ENCODE data around the gene GPC5. TPM values are rescaled to one million over a fixed set of nuclear protein-coding genes. Genes with fewer than 3 reads are reported as not detected.
"Not testable (repeated sequence)": the region's sequence is repeated elsewhere in the genome, so short reads cannot be mapped to it uniquely, and the experiment has no call there.

GPC5 gene
- total and polyA plus RNA-seq, 7 experiments from 2014 or later: 0.10 to 0.38 TPM; not detected in 5

DNA sequence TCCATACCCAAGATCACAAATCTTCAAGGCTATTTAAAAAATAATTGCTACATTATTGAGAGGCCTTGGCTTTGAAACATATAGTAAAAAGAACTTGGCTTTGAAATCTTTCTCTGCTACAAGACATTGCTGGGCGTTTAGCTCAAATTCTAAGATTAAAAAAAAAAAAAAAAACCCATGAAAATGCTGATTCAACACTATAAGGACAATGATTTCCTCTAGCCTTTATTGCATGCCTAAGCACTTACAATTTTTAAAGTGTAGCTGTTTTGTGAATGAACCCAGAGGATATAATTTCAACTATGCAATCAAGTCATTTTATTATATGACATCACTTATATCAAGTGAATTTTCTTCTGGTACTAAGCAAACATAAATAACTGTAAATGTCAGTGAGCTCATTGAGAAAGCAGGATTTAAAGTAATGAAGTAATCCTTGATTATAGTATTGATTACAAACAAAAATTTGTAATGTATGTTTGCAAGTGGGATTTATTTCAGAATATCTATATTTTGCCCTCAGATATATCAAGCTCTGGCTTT, 1488.2 kb downstream of the GPC5 start:
- no peak overlapping the region for H3K27ac ChIP-seq (ENCODE audit: low read depth, low read length)
- peaks cover 0 to 7% (median 0%) of the 10 kb centered on the region in 11 donors for H3K9me3 Mint-ChIP-seq

GRCh38 chr13:92894447-92894846, 1496.0 kb downstream of the GPC5 start:
- Mint-ChIP-seq H3K4me3 (no peak overlapping the region), H3K27ac (no peak overlapping the region), H3K9me3 (peaks cover 0 to 18% (median 5%) of the 10 kb centered on the region in 11 donors), H3K4me1 (no peaks in the 10 kb centered on the region), H3K27me3 (no peaks in the 10 kb centered on the region), H3K36me3 (no peaks in the 10 kb centered on the region)
- intact Hi-C loops (cut with micrococcal nuclease): no loop called here
- DNase-seq (no peak), ATAC-seq (no peak)
- Histone ChIP-seq H3K27me3 (ENCODE audit: control insufficient read depth in 2 of 2, insufficient read depth in 2 of 2, low read length in 2 of 2) (no peaks in the 10 kb centered on the region), H3K4me3 (ENCODE audit: low read length) (no peak overlapping the region), H3K4me1 (ENCODE audit: control insufficient read depth in 2 of 2, insufficient read depth in 2 of 2, low read length in 2 of 2) (no peaks in the 10 kb centered on the region), H3K27ac (ENCODE audit: low read depth, low read length) (no peak overlapping the region), H3K36me3 (ENCODE audit: control insufficient read depth in 2 of 3, insufficient read depth in 3 of 3, low read length in 3 of 3) (no peaks in the 10 kb centered on the region), H3K9me3 (ENCODE audit: control insufficient read depth in 2 of 3, low read length in 3 of 3) (no peaks in the 10 kb centered on the region)
- ChIA-PET CTCF (no interaction called here), POLR2A (no interaction called here)

More for the DNA sequence above, 1488.2 kb downstream of the GPC5 start:
- no peak overlapping the region for H3K27ac Mint-ChIP-seq
- no peaks in the 10 kb centered on the region for H3K27me3 Mint-ChIP-seq
- H3K27me3 ChIP-seq (ENCODE audit: control insufficient read depth in 2 of 2, insufficient read depth in 2 of 2, low read length in 2 of 2): no peaks in the 10 kb centered on the region
- no peak overlapping the region for H3K4me3 Mint-ChIP-seq
- POLR2A ChIA-PET: no interaction called here
- peaks cover 0 to 4% (median 0%) of the 10 kb centered on the region in 5 donors for H3K36me3 Mint-ChIP-seq
- no peaks in the 10 kb centered on the region for H3K4me1 ChIP-seq (ENCODE audit: control insufficient read depth in 2 of 2, insufficient read depth in 2 of 2, low read length in 2 of 2)
- no peak for DNase-seq
- no peaks in the 10 kb centered on the region for H3K9me3 ChIP-seq (ENCODE audit: control insufficient read depth in 2 of 3, low read length in 3 of 3)
- H3K36me3 ChIP-seq (ENCODE audit: control insufficient read depth in 2 of 3, insufficient read depth in 3 of 3, low read length in 3 of 3): no peaks in the 10 kb centered on the region
- no peak for ATAC-seq
- no peaks in the 10 kb centered on the region for H3K4me1 Mint-ChIP-seq
- CTCF ChIA-PET: no interaction called here
- intact Hi-C loops (cut with micrococcal nuclease): no loop called here
- no peak overlapping the region for H3K4me3 ChIP-seq (ENCODE audit: low read length)

DNA sequence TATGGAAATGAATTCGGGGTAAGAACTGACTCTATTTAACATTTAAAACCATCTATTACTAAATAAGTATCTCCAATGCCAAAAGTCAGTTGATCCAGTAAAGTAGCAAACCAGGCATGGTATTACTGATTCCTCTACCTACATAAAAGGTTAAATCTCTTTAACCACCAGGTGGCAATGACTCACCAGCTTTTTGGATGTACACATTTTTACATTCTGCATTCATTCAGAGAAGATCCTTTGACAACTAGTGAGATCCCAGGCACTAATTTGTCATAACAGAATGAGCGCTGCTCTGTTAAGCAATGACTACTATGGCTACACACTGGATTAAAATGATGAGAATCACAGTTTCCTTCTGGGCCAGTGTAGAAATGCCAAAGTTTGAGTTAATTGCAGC, 1498.4 kb downstream of the GPC5 start:
- no peak for DNase-seq
- intact Hi-C loops (cut with micrococcal nuclease): loop anchor here in 1 of 2 donors (2.0 kb wide), 1 partner anchor 1466 kb away; no protein-coding TSS in a partner anchor
- H3K36me3 Mint-ChIP-seq: no peaks in the 10 kb centered on the region
- no peak overlapping the region for H3K4me3 ChIP-seq (ENCODE audit: low read length)
- no peaks in the 10 kb centered on the region for H3K36me3 ChIP-seq (ENCODE audit: control insufficient read depth in 2 of 3, insufficient read depth in 3 of 3, low read length in 3 of 3)
- ChIA-PET CTCF (no interaction called here), POLR2A (no interaction called here)
- peaks cover 0 to 18% (median 5%) of the 10 kb centered on the region in 11 donors for H3K9me3 Mint-ChIP-seq
- no peak overlapping the region for H3K27ac Mint-ChIP-seq
- H3K4me3 Mint-ChIP-seq: no peak overlapping the region
- H3K4me1 ChIP-seq (ENCODE audit: control insufficient read depth in 2 of 2, insufficient read depth in 2 of 2, low read length in 2 of 2): no peaks in the 10 kb centered on the region
- H3K27me3 Mint-ChIP-seq: no peaks in the 10 kb centered on the region
- ATAC-seq: no peak
- H3K9me3 ChIP-seq (ENCODE audit: control insufficient read depth in 2 of 3, low read length in 3 of 3): no peaks in the 10 kb centered on the region
- no peaks in the 10 kb centered on the region for H3K4me1 Mint-ChIP-seq
- H3K27ac ChIP-seq (ENCODE audit: low read depth, low read length): no peak overlapping the region
- no peaks in the 10 kb centered on the region for H3K27me3 ChIP-seq (ENCODE audit: control insufficient read depth in 2 of 2, insufficient read depth in 2 of 2, low read length in 2 of 2)

DNA sequence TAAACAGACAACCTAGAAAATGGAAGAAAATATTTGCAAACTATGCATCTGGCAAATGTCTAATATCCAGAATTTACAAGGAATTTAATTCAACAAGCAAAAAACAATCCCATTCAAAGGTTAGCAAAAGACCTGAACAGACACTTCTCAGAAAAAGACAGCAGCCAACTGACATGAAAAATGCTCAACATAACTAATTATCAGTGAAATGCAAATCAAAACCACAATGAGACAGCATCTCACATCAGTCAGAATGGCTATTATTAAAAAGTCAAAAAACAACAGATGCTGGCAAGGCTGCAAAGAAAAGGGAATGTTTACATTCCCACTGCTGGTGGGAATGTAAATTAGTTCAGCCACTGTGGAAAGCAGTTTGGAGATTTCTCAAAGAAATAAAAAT, 1500.5 kb downstream of the GPC5 start:
- CTCF ChIA-PET; DNase-seq; intact Hi-C loops (cut with micrococcal nuclease); H3K4me1 ChIP-seq (ENCODE audit: control insufficient read depth in 2 of 2, insufficient read depth in 2 of 2, low read length in 2 of 2); H3K4me3 ChIP-seq (ENCODE audit: low read length); H3K27me3 Mint-ChIP-seq; H3K4me1 Mint-ChIP-seq; H3K27ac ChIP-seq (ENCODE audit: low read depth, low read length); H3K36me3 ChIP-seq (ENCODE audit: control insufficient read depth in 2 of 3, insufficient read depth in 3 of 3, low read length in 3 of 3); POLR2A ChIA-PET; H3K27me3 ChIP-seq (ENCODE audit: control insufficient read depth in 2 of 2, insufficient read depth in 2 of 2, low read length in 2 of 2); H3K9me3 ChIP-seq (ENCODE audit: control insufficient read depth in 2 of 3, low read length in 3 of 3); H3K36me3 Mint-ChIP-seq; ATAC-seq; H3K4me3 Mint-ChIP-seq; H3K27ac Mint-ChIP-seq: not testable (repeated sequence)
- H3K9me3 Mint-ChIP-seq: peaks cover 0 to 18% (median 5%) of the 10 kb centered on the region in 11 donors

DNA sequence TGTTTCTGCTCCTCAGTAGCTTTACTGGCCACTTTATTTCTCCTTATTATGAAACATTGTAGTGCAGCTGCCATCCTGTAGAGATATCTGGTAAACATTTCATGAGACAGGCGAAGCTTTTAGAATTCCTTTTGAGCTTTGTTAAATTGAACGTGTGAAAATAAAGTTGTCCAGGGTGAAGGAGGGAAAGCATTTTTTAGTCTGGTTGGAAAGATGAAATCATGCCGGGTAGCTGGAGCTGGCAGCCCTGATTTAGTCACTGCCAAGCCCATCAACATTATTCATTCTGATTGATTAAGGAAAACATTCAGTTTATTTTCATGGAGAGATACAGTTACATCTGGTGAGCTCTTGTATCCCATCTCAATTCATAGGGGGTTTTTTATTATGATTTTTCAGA, 1502.0 kb downstream of the GPC5 start:
- ChIA-PET POLR2A (no interaction called here), CTCF (no interaction called here)
- H3K36me3 Mint-ChIP-seq: no peaks in the 10 kb centered on the region
- no peaks in the 10 kb centered on the region for H3K4me1 Mint-ChIP-seq
- ATAC-seq (no peak), DNase-seq (no peak)
- no peaks in the 10 kb centered on the region for H3K4me1 ChIP-seq (ENCODE audit: control insufficient read depth in 2 of 2, insufficient read depth in 2 of 2, low read length in 2 of 2)
- H3K9me3 ChIP-seq (ENCODE audit: control insufficient read depth in 2 of 3, low read length in 3 of 3): no peaks in the 10 kb centered on the region
- H3K4me3 ChIP-seq (ENCODE audit: low read length): no peak overlapping the region
- intact Hi-C loops (cut with micrococcal nuclease): no loop called here
- H3K27ac Mint-ChIP-seq: no peak overlapping the region
- no peaks in the 10 kb centered on the region for H3K27me3 Mint-ChIP-seq
- H3K9me3 Mint-ChIP-seq: peaks cover 0 to 21% (median 7%) of the 10 kb centered on the region in 11 donors
- H3K27me3 ChIP-seq (ENCODE audit: control insufficient read depth in 2 of 2, insufficient read depth in 2 of 2, low read length in 2 of 2): no peaks in the 10 kb centered on the region
- no peak overlapping the region for H3K4me3 Mint-ChIP-seq
- no peaks in the 10 kb centered on the region for H3K36me3 ChIP-seq (ENCODE audit: control insufficient read depth in 2 of 3, insufficient read depth in 3 of 3, low read length in 3 of 3)
- H3K27ac ChIP-seq (ENCODE audit: low read depth, low read length): no peak overlapping the region

- DNase-seq: no peak
- Mint-ChIP-seq H3K4me1 (no peaks in the 10 kb centered on the region), H3K9me3 (peaks cover 0 to 29% (median 9%) of the 10 kb centered on the region in 11 donors), H3K27ac (no peak overlapping the region), H3K27me3 (no peaks in the 10 kb centered on the region), H3K4me3 (no peak overlapping the region), H3K36me3 (no peaks in the 10 kb centered on the region)
- Histone ChIP-seq H3K4me1 (ENCODE audit: control insufficient read depth in 2 of 2, insufficient read depth in 2 of 2, low read length in 2 of 2) (no peaks in the 10 kb centered on the region), H3K36me3 (ENCODE audit: control insufficient read depth in 2 of 3, insufficient read depth in 3 of 3, low read length in 3 of 3) (no peaks in the 10 kb centered on the region), H3K27me3 (ENCODE audit: control insufficient read depth in 2 of 2, insufficient read depth in 2 of 2, low read length in 2 of 2) (no peaks in the 10 kb centered on the region), H3K4me3 (ENCODE audit: low read length) (no peak overlapping the region), H3K9me3 (ENCODE audit: control insufficient read depth in 2 of 3, low read length in 3 of 3) (no peaks in the 10 kb centered on the region), H3K27ac (ENCODE audit: low read depth, low read length) (no peak overlapping the region)
- POLR2A ChIA-PET: interaction anchor here (0.6 kb wide), 1 partner anchor 121 kb away, joined by 4 read pairs; no protein-coding TSS in a partner anchor
- CTCF ChIA-PET: no interaction called here
- ATAC-seq: no peak
- intact Hi-C loops (cut with micrococcal nuclease): no loop called here
Observed at GRCh38 chr13:92901739-92902138, 1503.3 kb downstream of the GPC5 start.

- Histone ChIP-seq H3K27ac (ENCODE audit: low read depth, low read length) (no peak overlapping the region), H3K4me1 (ENCODE audit: control insufficient read depth in 2 of 2, insufficient read depth in 2 of 2, low read length in 2 of 2) (no peaks in the 10 kb centered on the region), H3K9me3 (ENCODE audit: control insufficient read depth in 2 of 3, low read length in 3 of 3) (no peaks in the 10 kb centered on the region), H3K27me3 (ENCODE audit: control insufficient read depth in 2 of 2, insufficient read depth in 2 of 2, low read length in 2 of 2) (no peaks in the 10 kb centered on the region), H3K4me3 (ENCODE audit: low read length) (no peak overlapping the region), H3K36me3 (ENCODE audit: control insufficient read depth in 2 of 3, insufficient read depth in 3 of 3, low read length in 3 of 3) (no peaks in the 10 kb centered on the region)
- no peak for ATAC-seq
- intact Hi-C loops (cut with micrococcal nuclease): no loop called here
- POLR2A ChIA-PET: no interaction called here
- Mint-ChIP-seq H3K4me3 (no peak overlapping the region), H3K9me3 (peaks cover 0 to 10% (median 0%) of the 10 kb centered on the region in 11 donors), H3K4me1 (no peaks in the 10 kb centered on the region), H3K27me3 (no peaks in the 10 kb centered on the region), H3K36me3 (peaks cover 0 to 4% (median 0%) of the 10 kb centered on the region in 5 donors), H3K27ac (no peak overlapping the region)
- DNase-seq: no peak
- CTCF ChIA-PET: no interaction called here
Observed at GRCh38 chr13:92912629-92913028, 1514.2 kb downstream of the GPC5 start.
